Activated CD8-positive, alpha-beta memory T cell treated with anti-CD3 and anti-CD28 coated beads for 36 hours (primary cell): ENCODE data around the gene IFT122. TPM values are rescaled to one million over a fixed set of nuclear protein-coding genes. Genes with fewer than 3 reads are reported as not detected.

ENCODE experiments used
- CTCF ChIA-PET: fragments of 350-600 bp; sonication (Branson Sonifier 250); formaldehyde crosslinking; loops from one replicate; lab custom pipeline; 2021; ENCODE audit warnings: antibody characterized with exemption; lab: Charles Lee
- POLR2A ChIA-PET: fragments of 350-600 bp; sonication (Branson Sonifier 250); formaldehyde crosslinking; loops from one replicate; lab custom pipeline; 2021; ENCODE audit warnings: antibody characterized with exemption; lab: Charles Lee
- total RNA-seq, 2 experiments: library from RNA; stranded (reverse); gene quantifications; one replicate each; pipeline ENCODE4 v1.2.3, GENCODE V29; 2021

The IFT122 gene
- total RNA-seq, 2 experiments from 2014 or later, result 16.5 to 19.2 TPM

- POLR2A ChIA-PET, result no interaction called here
Observed at GRCh38 chr3:129524081-129524480, 84.1 kb downstream of the IFT122 start.

GRCh38 chr3:129525341-129525968, 85.4 kb downstream of the IFT122 start:
- POLR2A ChIA-PET, result no interaction called here
- CTCF ChIA-PET, result no interaction called here

More at GRCh38 chr3:129524081-129524480, 84.1 kb downstream of the IFT122 start:
- CTCF ChIA-PET, result interaction anchor here (0.6 kb wide), 1 partner anchor 31 kb away, joined by 5 read pairs; no protein-coding TSS in a partner anchor

- CTCF ChIA-PET, result no interaction called here
- POLR2A ChIA-PET, result no interaction called here
Observed at GRCh38 chr3:129526121-129526900, 86.3 kb downstream of the IFT122 start.

GRCh38 chr3:129527262-129527661, 87.2 kb downstream of the IFT122 start:
- ChIA-PET POLR2A (no interaction called here), CTCF (no interaction called here)

- ChIA-PET CTCF (no interaction called here), POLR2A (no interaction called here)
Observed at GRCh38 chr3:129528589-129529100, 88.6 kb downstream of the IFT122 start, which contains the start of gene RHO. RHO (plus strand) TSS chr3:129528639; CDS start chr3:129528734, 95 bp downstream.

GRCh38 chr3:129529436-129530210, 89.6 kb downstream of the IFT122 start:
- ChIA-PET POLR2A (no interaction called here), CTCF (no interaction called here)

- ChIA-PET POLR2A (no interaction called here), CTCF (no interaction called here)
Observed at GRCh38 chr3:129530251-129530791, 90.3 kb downstream of the IFT122 start.

GRCh38 chr3:129530821-129531220, 90.8 kb downstream of the IFT122 start:
- POLR2A ChIA-PET, result no interaction called here
- CTCF ChIA-PET, result no interaction called here

- CTCF ChIA-PET, result no interaction called here
- POLR2A ChIA-PET, result no interaction called here
Observed at GRCh38 chr3:129531699-129532098, 91.7 kb downstream of the IFT122 start.

GRCh38 chr3:129532261-129532660, 92.2 kb downstream of the IFT122 start:
- ChIA-PET CTCF (no interaction called here), POLR2A (no interaction called here)

GRCh38 chr3:129533406-129533805, 93.4 kb downstream of the IFT122 start:
- CTCF ChIA-PET, result no interaction called here
- POLR2A ChIA-PET, result no interaction called here

GRCh38 chr3:129534428-129535027, 94.5 kb downstream of the IFT122 start:
- ChIA-PET POLR2A (no interaction called here), CTCF (interaction anchor here (1.5 kb wide), 1 partner anchor 62 kb away, joined by 3 read pairs; no protein-coding TSS in a partner anchor)

- ChIA-PET POLR2A (no interaction called here), CTCF (interaction anchor here (1.5 kb wide), 1 partner anchor 62 kb away, joined by 3 read pairs; no protein-coding TSS in a partner anchor)
Observed at GRCh38 chr3:129535075-129535474, 95.1 kb downstream of the IFT122 start.

- ChIA-PET CTCF (no interaction called here), POLR2A (no interaction called here)
Observed at GRCh38 chr3:129536374-129536667, 96.3 kb downstream of the IFT122 start.

- ChIA-PET CTCF (interaction anchor here (0.7 kb wide), 1 partner anchor 46 kb away, joined by 3 read pairs; no protein-coding TSS in a partner anchor), POLR2A (no interaction called here)
Observed at GRCh38 chr3:129536804-129537203, 96.8 kb downstream of the IFT122 start.

- POLR2A ChIA-PET, result no interaction called here
- CTCF ChIA-PET, result no interaction called here
Observed at GRCh38 chr3:129539206-129539605, 99.2 kb downstream of the IFT122 start.

- ChIA-PET POLR2A (no interaction called here), CTCF (no interaction called here)
Observed at GRCh38 chr3:129540776-129541516, 100.9 kb downstream of the IFT122 start.

GRCh38 chr3:129542747-129543146, 102.7 kb downstream of the IFT122 start:
- CTCF ChIA-PET, result no interaction called here
- POLR2A ChIA-PET, result no interaction called here
